H9 (cell line): Measurements from ENCODE around the gene TADA3. TPM values are rescaled to one million over a fixed set of nuclear protein-coding genes. Genes with fewer than 3 reads are reported as not detected.

Experiments used
- DNase-seq: peaks from one replicate; pipeline ENCODE4 v3.0.0-alpha.2; 2017
- H2AFZ ChIP-seq: one replicate; pipeline ENCODE4 v1.6.1; 2013; ENCODE audit warnings: mild to moderate bottlenecking, low read length, control low read depth, moderate library complexity
- H2AK5ac ChIP-seq: 2 replicates; pipeline ENCODE4 v1.6.1; 2013; ENCODE audit warnings: low read length, control low read depth, mixed read lengths; ENCODE audit not compliant: insufficient read length
- H2BK120ac ChIP-seq: one replicate; pipeline ENCODE4 v1.6.1; 2013; ENCODE audit warnings: low read depth, mild to moderate bottlenecking, low read length, control low read depth, inconsistent platforms; ENCODE audit not compliant: poor library complexity, severe bottlenecking
- H2BK12ac ChIP-seq: 2 replicates; pipeline ENCODE4 v1.6.1; 2013; ENCODE audit warnings: low read length, control low read depth, mixed read lengths, low read depth; ENCODE audit not compliant: insufficient read length
- H2BK15ac ChIP-seq: 2 replicates; pipeline ENCODE4 v1.6.1; 2013; ENCODE audit warnings: low read depth, low read length, control low read depth
- H2BK20ac ChIP-seq: one replicate; pipeline ENCODE4 v1.6.1; 2013; ENCODE audit warnings: low read depth, mild to moderate bottlenecking, low read length, control low read depth, inconsistent platforms; ENCODE audit not compliant: poor library complexity, severe bottlenecking
- H2BK5ac ChIP-seq: 2 replicates; pipeline ENCODE4 v1.6.1; 2013; ENCODE audit warnings: low read length, control low read depth, mixed read lengths; ENCODE audit not compliant: insufficient read length
- H3K14ac ChIP-seq: 2 replicates; pipeline ENCODE4 v1.6.1; 2013; ENCODE audit warnings: low read length, control low read depth; ENCODE audit not compliant: insufficient read depth
- H3K18ac ChIP-seq: 2 replicates; pipeline ENCODE4 v1.6.1; 2013; ENCODE audit warnings: low read depth, mild to moderate bottlenecking, mixed read lengths, low read length, control low read depth; ENCODE audit not compliant: insufficient read length
- H3K23ac ChIP-seq: 2 replicates; pipeline ENCODE4 v1.6.1; 2013; ENCODE audit warnings: low read length, control low read depth, mixed read lengths, low read depth; ENCODE audit not compliant: insufficient read length
- H3K23me2 ChIP-seq: 2 replicates; pipeline ENCODE4 v1.6.1; 2013; ENCODE audit warnings: low read depth, mild to moderate bottlenecking, mixed read lengths, low read length, control low read depth; ENCODE audit not compliant: insufficient read length, poor library complexity, severe bottlenecking
- H3K27ac ChIP-seq: 2 replicates; pipeline ENCODE4 v1.5.1; 2013; ENCODE audit warnings: low read length, control low read depth, mixed read lengths, low read depth; ENCODE audit not compliant: insufficient read length
- H3K27me3 ChIP-seq: 2 replicates; pipeline ENCODE4 v1.6.1; 2013; ENCODE audit warnings: low read length, control low read depth, inconsistent platforms; ENCODE audit not compliant: insufficient read depth
- H3K4ac ChIP-seq: 2 replicates; pipeline ENCODE4 v1.6.1; 2013; ENCODE audit warnings: low read depth, mild to moderate bottlenecking, control low read depth, inconsistent platforms, low read length, moderate library complexity
- H3K4me1 ChIP-seq: 2 replicates; pipeline ENCODE4 v1.6.1; 2013; ENCODE audit warnings: low read length, control low read depth, inconsistent platforms; ENCODE audit not compliant: insufficient read depth
- H3K4me2 ChIP-seq: 2 replicates; pipeline ENCODE4 v1.6.1; 2013; ENCODE audit warnings: low read length, control low read depth, mixed read lengths; ENCODE audit not compliant: insufficient read length, insufficient read depth
- H3K56ac ChIP-seq: 2 replicates; pipeline ENCODE4 v1.6.1; 2013; ENCODE audit warnings: low read depth, mild to moderate bottlenecking, mixed read lengths, low read length, control low read depth; ENCODE audit not compliant: insufficient read length
- H3K79me1 ChIP-seq: 2 replicates; pipeline ENCODE4 v1.6.1; 2013; ENCODE audit warnings: low read depth, mild to moderate bottlenecking, moderate library complexity, low read length, control low read depth, inconsistent platforms; ENCODE audit not compliant: insufficient read depth, poor library complexity, severe bottlenecking
- H3K79me2 ChIP-seq: 2 replicates; pipeline ENCODE4 v1.6.1; 2013; ENCODE audit warnings: low read length, control low read depth, inconsistent platforms; ENCODE audit not compliant: insufficient read depth
- H3K9ac ChIP-seq: 2 replicates; pipeline ENCODE4 v1.6.1; 2013; ENCODE audit warnings: low read length, control low read depth, mixed read lengths; ENCODE audit not compliant: insufficient read length; ENCODE audit errors: extremely low read depth
- H3K9me3 ChIP-seq: one replicate; pipeline ENCODE4 v1.6.1; 2013; ENCODE audit warnings: low read depth, low read length, inconsistent platforms; ENCODE audit not compliant: control insufficient read depth
- H3T11ph ChIP-seq: one replicate; pipeline ENCODE4 v1.6.1; 2013; ENCODE audit warnings: mild to moderate bottlenecking, low read length, control low read depth, inconsistent platforms
- H4K20me1 ChIP-seq: one replicate; pipeline ENCODE4 v1.6.1; 2013; ENCODE audit not compliant: control insufficient read depth, insufficient read length, insufficient read depth
- H4K5ac ChIP-seq: 2 replicates; pipeline ENCODE4 v1.6.1; 2013; ENCODE audit warnings: low read depth, mild to moderate bottlenecking, mixed read lengths, low read length, control low read depth; ENCODE audit not compliant: insufficient read length
- H4K8ac ChIP-seq: replicated peaks from 2 replicates; pipeline ENCODE4 v1.6.1; 2013; ENCODE audit warnings: low read length, control low read depth, mixed read lengths, low read depth; ENCODE audit not compliant: insufficient read length
- H4K91ac ChIP-seq: 2 replicates; pipeline ENCODE4 v1.6.1; 2013; ENCODE audit warnings: low read depth, mild to moderate bottlenecking, moderate library complexity, mixed read lengths, low read length, control low read depth; ENCODE audit not compliant: insufficient read length
- H3K27ac Mint-ChIP-seq, 3 experiments: 2 replicates in 2 of 3; 3 replicates in 1 of 3; pipeline ENCODE4 v1.8.0; 2020 to 2021; ENCODE audit warnings: mixed read lengths in 3 of 3, mild to moderate bottlenecking in 1 of 3, moderate library complexity in 1 of 3
- H3K27me3 Mint-ChIP-seq: 2 replicates; pipeline ENCODE4 v1.8.0; 2021; ENCODE audit warnings: low read depth, mild to moderate bottlenecking, moderate library complexity, mixed read lengths
- H3K36me3 Mint-ChIP-seq, 3 experiments: 2 replicates in 2 of 3; 3 replicates in 1 of 3; pipeline ENCODE4 v1.8.0; 2020 to 2021; ENCODE audit warnings: low read depth in 3 of 3, mixed read lengths in 3 of 3; ENCODE audit not compliant: insufficient read depth in 1 of 3
- H3K4me1 Mint-ChIP-seq, 2 experiments: 2 replicates each; pipeline ENCODE4 v1.8.0; 2020; ENCODE audit warnings: mixed read lengths in 2 of 2
- H3K4me3 Mint-ChIP-seq, 2 experiments: 2 replicates in 1 of 2; 3 replicates in 1 of 2; pipeline ENCODE4 v1.8.0; 2020 to 2021; ENCODE audit warnings: mild to moderate bottlenecking in 2 of 2, mixed read lengths in 2 of 2, moderate library complexity in 1 of 2
- H3K9me3 Mint-ChIP-seq, 2 experiments: 2 replicates in 1 of 2; 3 replicates in 1 of 2; pipeline ENCODE4 v1.8.0; 2020; ENCODE audit warnings: mild to moderate bottlenecking in 2 of 2, mixed read lengths in 2 of 2, moderate library complexity in 1 of 2
- WGBS: extraction: QIAGEN DNeasy Blood & Tissue Kit; methylation state at CpG from one replicate; pipeline ENCODE4 v1.1.7; 2013; ENCODE audit warnings: missing lambda C conversion rate, low lambda C conversion rate, mixed read lengths; ENCODE audit not compliant: insufficient read length; ENCODE audit errors: extremely low coverage; 5-methylcytosine and 5-hydroxymethylcytosine counted together
- total RNA-seq: library from RNA; stranded (reverse); gene quantifications from 2 replicates; pipeline ENCODE4 v1.2.1, GENCODE V29; 2021
- TF ChIP-seq, protein P1 (sequence below): fragments of 200-600 bp; sonication (generic); conservative IDR thresholded peaks from 3 replicates; pipeline ENCODE4 v1.8.0; 2021; ENCODE audit warnings: antibody characterized with exemption, mild to moderate bottlenecking

TADA3 gene
- total RNA-seq, 1 experiment from 2014 or later: 49.8 TPM

DNA sequence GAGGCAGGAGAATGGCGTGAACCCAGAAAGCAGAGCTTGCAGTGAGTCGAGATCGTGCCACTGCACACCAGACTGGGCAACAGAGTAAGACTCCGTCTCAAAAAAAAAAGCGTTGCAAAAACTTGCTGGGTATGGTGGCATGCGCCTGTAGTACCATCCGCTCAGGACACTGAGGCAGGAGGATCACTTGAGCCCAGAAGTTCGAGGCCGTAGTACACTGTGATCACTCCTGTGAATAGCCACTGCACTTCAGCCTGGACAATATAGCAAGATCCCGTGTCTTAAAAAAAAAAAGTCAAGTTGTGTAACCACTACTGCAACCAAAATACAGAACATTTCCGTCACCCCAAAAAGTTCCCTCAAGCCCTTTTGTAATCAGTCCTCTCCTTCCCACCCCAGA is 2.1 kb upstream of the TADA3 start:
- Mint-ChIP-seq H3K27me3 (peaks cover 1% of the 10 kb centered on the region; the same call in 1 of the 2 replicates), H3K9me3 (no peaks in the 10 kb centered on the region), H3K27ac (peak overlapping the region in 2 of 3 experiments; percentile 42 to 54; a peak in 3 of 7 replicates), H3K4me3 (peak overlapping the region; percentile 58 to 94), H3K36me3 (peaks cover 31 to 54% (median 43%) of the 10 kb centered on the region in 3 experiments; a peak in 6 of 7 replicates), H3K4me1 (peaks cover 10 to 19% of the 10 kb centered on the region in 2 experiments)
- Histone ChIP-seq H4K5ac (no peak overlapping the region), H3K79me2 (peaks cover 5% of the 10 kb centered on the region; the same call in 1 of the 2 replicates), H3K4me2 (no peak overlapping the region), H3K23me2 (peaks cover 6% of the 10 kb centered on the region), H3K14ac (no peak overlapping the region), H2AK5ac (no peak overlapping the region), H2AFZ (no peak overlapping the region), H2BK120ac (no peak overlapping the region), H3K18ac (no peak overlapping the region), H3T11ph (no peak overlapping the region), H3K27me3 (no peaks in the 10 kb centered on the region; the same call in 1 of the 2 replicates), H3K79me1 (no peaks in the 10 kb centered on the region), H3K56ac (no peak overlapping the region), H4K91ac (no peak overlapping the region), H3K9ac (no peak overlapping the region), H2BK15ac (no peak overlapping the region), H2BK12ac (no peak overlapping the region), H3K9me3 (no peaks in the 10 kb centered on the region), H3K4me1 (no peaks in the 10 kb centered on the region), H3K4ac (no peak overlapping the region), H3K23ac (no peak overlapping the region), H3K27ac (no peak overlapping the region), H4K8ac (no peak overlapping the region), H2BK20ac (no peak overlapping the region), H4K20me1 (no peaks in the 10 kb centered on the region), H2BK5ac (no peak overlapping the region)
- DNase-seq: no peak
- no CpG with 5 or more reads among the region's 11 CpGs for WGBS
- TF ChIP-seq, protein P1, sequence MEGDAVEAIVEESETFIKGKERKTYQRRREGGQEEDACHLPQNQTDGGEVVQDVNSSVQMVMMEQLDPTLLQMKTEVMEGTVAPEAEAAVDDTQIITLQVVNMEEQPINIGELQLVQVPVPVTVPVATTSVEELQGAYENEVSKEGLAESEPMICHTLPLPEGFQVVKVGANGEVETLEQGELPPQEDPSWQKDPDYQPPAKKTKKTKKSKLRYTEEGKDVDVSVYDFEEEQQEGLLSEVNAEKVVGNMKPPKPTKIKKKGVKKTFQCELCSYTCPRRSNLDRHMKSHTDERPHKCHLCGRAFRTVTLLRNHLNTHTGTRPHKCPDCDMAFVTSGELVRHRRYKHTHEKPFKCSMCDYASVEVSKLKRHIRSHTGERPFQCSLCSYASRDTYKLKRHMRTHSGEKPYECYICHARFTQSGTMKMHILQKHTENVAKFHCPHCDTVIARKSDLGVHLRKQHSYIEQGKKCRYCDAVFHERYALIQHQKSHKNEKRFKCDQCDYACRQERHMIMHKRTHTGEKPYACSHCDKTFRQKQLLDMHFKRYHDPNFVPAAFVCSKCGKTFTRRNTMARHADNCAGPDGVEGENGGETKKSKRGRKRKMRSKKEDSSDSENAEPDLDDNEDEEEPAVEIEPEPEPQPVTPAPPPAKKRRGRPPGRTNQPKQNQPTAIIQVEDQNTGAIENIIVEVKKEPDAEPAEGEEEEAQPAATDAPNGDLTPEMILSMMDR: no peak
